Nasal cavity respiratory epithelium epithelial cell of viscerocranial mucosa (primary cell): ENCODE data around the gene HAX1. TPM values are rescaled to one million over a fixed set of nuclear protein-coding genes. Genes with fewer than 3 reads are reported as not detected.

Experiments used
- total RNA-seq: library from RNA; depleted of rRNA; stranded (reverse); fragments of >200 nt; gene quantifications from 2 replicates; pipeline ENCODE4 v1.2.3, GENCODE V29; 2014

HAX1 gene
- 94.2 and 138 TPM in 2 replicates for total RNA-seq

DNA sequence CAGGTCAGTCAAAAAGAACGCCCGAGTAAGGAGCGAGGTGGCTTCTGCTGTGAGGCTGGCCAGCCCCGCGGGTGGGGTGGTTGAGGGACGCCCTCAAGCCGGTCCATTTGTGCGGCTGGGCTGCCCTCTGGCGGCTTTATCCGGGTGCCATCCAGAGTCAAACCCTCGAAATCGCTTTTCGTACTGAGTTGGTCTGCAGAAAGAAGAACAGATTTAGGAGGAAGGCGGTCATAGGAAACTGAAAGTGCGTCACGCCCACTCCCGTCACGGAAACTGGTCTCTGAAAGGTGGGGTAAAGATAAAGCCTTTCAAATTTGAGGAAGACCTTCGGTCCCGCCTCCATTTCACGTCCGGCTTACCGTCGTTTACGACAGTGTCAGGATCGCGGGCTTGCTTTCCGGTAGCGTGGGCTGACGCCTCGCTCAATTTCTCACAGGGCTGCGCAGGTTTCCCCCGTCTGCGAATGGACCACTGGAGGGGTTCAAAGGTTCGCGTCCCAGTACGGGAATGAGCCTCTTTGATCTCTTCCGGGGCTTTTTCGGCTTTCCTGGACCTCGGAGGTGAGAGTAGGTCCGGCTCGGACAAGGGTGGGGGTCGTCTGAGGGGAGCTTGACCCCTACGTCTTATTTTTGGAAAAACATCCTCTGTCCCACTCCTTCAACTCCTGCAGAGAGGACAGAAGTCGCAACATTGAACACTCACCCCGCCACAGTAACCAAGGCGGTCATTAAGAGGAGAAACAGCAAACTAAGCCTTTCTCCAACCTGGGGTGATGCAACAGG lies at the start of gene HAX1:
Gene HAX1, plus strand, starts transcription at position 413 of the 782 bp plus-strand sequence. Its CDS starts 95 bp downstream, at position 508.

DNA sequence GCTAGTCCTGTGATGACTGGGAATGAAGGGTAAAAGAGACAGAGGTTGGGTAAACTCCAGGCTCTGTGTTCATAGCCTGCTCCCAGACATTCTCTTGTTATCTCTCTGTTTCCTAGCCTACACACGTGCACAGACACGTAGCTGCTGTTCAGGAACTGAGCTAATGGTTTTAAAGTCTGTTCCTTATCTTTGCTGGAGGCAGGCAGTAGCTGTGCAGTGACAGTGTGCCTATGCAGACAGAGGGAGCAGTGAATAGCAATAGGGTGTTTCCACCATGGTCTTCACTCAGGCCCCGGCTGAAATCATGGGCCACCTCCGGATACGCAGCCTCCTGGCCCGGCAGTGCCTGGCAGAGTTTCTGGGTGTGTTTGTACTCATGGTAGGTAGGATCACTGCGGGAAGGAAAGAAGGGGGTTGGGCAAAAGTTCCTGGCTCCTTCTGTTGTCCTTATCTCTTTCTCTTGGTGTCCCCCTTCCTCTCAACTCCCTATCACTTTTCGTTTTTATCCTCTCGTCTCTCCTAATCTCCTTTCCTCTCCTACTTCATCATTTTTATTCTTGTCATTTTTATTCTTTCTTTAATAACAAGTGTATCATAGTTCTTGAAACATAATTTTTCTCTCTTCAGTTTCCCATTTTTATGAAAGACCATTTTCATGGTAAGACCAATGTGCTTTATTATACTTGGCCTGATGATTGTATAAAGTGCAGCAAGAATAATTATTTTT lies 48.6 kb downstream of the HAX1 start, which contains the start of gene AQP10:
Gene AQP10, plus strand, starts transcription at position 212 of the 727 bp plus-strand sequence. Its CDS starts 63 bp downstream, at position 275.

DNA sequence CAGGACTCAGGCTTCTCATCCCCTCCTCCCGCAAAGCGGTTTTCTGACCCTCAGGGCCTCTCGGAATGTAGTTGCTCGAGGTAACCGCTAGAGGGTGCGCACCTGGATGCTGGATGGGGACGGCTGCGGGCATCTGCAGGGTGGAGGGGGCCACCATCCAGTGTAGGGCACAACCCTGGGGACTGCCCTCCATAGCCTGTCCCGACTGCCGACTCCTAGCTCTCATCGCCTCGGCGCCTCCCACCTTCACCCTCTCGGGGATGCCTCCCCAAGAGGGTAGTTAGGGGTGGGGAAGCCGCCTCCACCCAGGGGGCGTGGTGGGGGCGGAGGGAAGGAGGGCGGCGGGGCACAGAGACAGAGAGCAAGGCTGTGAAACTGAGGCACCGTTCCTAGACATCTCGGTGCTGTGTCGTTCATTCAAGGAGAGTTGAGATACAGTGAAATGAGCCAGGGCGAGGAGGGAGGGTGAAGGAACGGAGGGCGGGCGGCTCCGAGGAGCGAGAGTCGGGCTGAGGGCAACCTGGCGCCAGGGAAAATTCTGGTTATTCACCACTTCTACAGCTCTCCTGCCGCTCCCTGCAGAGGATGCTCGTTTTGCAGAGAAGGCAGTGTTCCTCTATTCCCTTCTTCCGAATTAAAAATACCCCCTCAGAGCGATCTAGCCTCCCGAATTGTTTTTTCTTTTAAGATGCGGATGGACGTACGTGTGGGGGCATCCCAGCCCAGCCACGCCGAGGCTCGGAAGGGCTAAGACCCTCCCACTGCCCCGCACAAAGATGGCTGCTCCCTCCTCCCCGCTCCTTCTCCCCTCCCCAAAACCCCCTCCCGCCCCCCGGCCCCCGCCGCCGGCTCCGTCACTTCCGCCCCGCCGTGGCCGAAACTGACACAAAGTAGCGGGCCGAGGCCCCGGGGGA lies 52.5 kb downstream of the HAX1 start, which contains the start of gene ATP8B2:
Gene ATP8B2, plus strand, starts transcription at position 857 of the 914 bp plus-strand sequence. CDS start 2,617 bp downstream, outside the sequence.

Other genes starting within 250 kb of the HAX1 start
- gene NUP210L, start 117.6 kb upstream of the HAX1 start, total RNA-seq, result under 0.01 TPM in 2 replicates
- 166 and 392 TPM in 2 replicates for gene TPM3, start 80.5 kb upstream of the HAX1 start, total RNA-seq
- gene CFAP141, start 66.3 kb upstream of the HAX1 start, total RNA-seq, result not detected in 2 replicates
- gene UBAP2L, start 51.7 kb upstream of the HAX1 start, total RNA-seq, result 29.4 and 81.0 TPM in 2 replicates
- gene AQP10, start 48.5 kb downstream of the HAX1 start, total RNA-seq, result 0.14 TPM in 1 of 2 replicates, not detected in the other
- 9.2 and 22.8 TPM in 2 replicates for gene ATP8B2, start 52.9 kb downstream of the HAX1 start, total RNA-seq
- gene IL6R, start 132.7 kb downstream of the HAX1 start, total RNA-seq, result 24.3 and 35.8 TPM in 2 replicates
- not detected in 2 replicates for gene TDRD10, start 229.6 kb downstream of the HAX1 start, total RNA-seq
- gene SHE, start 229.8 kb downstream of the HAX1 start, total RNA-seq, result 0.07 TPM in 1 of 2 replicates, not detected in the other